DOHH2 (cell line): ENCODE measurements around the gene MRTFA.

Experiments used
- EZH2phosphoT487 ChIP-seq: fragments of 200-600 bp; sonication (generic); IDR thresholded peaks from 2 replicates; pipeline ENCODE4 v1.6.1; 2017; ENCODE audit warnings: borderline replicate concordance, mild to moderate bottlenecking, antibody characterized with exemption, low read length, moderate library complexity, mixed read lengths
- TF ChIP-seq, protein P1 (sequence below): fragments of 200-600 bp; sonication (generic); IDR thresholded peaks from one replicate; pipeline ENCODE4 v1.5.1; 2014; ENCODE audit warnings: antibody characterized with exemption, mild to moderate bottlenecking, low read depth, low read length; ENCODE audit not compliant: poor library complexity, severe bottlenecking

- TF ChIP-seq, protein P1, sequence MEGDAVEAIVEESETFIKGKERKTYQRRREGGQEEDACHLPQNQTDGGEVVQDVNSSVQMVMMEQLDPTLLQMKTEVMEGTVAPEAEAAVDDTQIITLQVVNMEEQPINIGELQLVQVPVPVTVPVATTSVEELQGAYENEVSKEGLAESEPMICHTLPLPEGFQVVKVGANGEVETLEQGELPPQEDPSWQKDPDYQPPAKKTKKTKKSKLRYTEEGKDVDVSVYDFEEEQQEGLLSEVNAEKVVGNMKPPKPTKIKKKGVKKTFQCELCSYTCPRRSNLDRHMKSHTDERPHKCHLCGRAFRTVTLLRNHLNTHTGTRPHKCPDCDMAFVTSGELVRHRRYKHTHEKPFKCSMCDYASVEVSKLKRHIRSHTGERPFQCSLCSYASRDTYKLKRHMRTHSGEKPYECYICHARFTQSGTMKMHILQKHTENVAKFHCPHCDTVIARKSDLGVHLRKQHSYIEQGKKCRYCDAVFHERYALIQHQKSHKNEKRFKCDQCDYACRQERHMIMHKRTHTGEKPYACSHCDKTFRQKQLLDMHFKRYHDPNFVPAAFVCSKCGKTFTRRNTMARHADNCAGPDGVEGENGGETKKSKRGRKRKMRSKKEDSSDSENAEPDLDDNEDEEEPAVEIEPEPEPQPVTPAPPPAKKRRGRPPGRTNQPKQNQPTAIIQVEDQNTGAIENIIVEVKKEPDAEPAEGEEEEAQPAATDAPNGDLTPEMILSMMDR, result no peak
- no peak for TF ChIP-seq EZH2phosphoT487
Measured at GRCh38 chr22:40368836-40369235, 267.7 kb downstream of the MRTFA start.
